GM19463 (cell line): ENCODE results near the gene FZD1.

Source experiments
- ATAC-seq: cut with Tn5 transposase; IDR thresholded peaks from one replicate; pipeline ENCODE4 v1.9.1; 2021; ENCODE audit warnings: mild to moderate bottlenecking, moderate library complexity; ENCODE audit not compliant: unreplicated experiment

The FZD1 gene

GRCh38 chr7:91264924-91265681, 870 bp downstream of the FZD1 start:
- ATAC-seq, result peak; percentile 30

GRCh38 chr7:91265693-91266066, 1.4 kb downstream of the FZD1 start:
- ATAC-seq, result no peak

- no peak for ATAC-seq
Observed at GRCh38 chr7:91266067-91266688, 1.9 kb downstream of the FZD1 start.

- ATAC-seq, result no peak
Observed at GRCh38 chr7:91266689-91267090, 2.5 kb downstream of the FZD1 start.

- no peak for ATAC-seq
Observed at GRCh38 chr7:91267171-91267955, 3.1 kb downstream of the FZD1 start.

- ATAC-seq, result no peak
Observed at GRCh38 chr7:91270372-91270771, 6.1 kb downstream of the FZD1 start.

GRCh38 chr7:91276909-91277308, 12.7 kb downstream of the FZD1 start:
- ATAC-seq, result peak; percentile 72

GRCh38 chr7:91280185-91280584, 16.0 kb downstream of the FZD1 start:
- peak; percentile 81 for ATAC-seq

- ATAC-seq, result no peak
Observed at GRCh38 chr7:91280604-91281003, 16.4 kb downstream of the FZD1 start.

DNA sequence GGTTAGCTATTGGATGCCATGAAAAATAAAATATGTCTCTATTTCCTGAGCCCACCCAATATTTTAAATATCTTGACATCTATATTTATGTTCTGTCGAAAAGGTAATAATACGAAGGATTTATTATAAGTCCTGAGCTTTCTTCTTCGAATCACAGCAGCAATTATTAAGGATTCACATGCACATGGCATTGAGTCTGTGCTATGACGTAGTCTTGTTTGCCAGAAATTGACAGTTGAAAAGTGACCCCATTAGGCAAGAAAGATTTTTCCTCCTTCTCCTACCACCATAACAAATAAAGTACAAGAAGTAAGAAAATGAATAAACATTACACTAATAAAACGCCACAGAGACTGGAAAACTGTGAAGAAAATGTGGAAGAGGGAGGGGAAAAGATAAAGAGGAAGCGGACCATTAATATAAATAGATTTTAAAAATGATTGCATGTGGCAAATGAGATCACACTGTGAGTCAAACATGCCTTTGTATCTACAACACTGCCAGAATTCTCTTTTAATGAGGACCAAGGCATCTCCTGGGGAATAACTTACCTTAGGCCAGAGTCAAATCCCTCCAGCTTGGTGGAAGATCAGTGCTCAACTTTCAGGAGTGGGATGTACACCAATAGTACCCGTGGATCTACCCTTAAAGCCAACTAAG, 21.6 kb downstream of the FZD1 start:
- ATAC-seq, result no peak

DNA sequence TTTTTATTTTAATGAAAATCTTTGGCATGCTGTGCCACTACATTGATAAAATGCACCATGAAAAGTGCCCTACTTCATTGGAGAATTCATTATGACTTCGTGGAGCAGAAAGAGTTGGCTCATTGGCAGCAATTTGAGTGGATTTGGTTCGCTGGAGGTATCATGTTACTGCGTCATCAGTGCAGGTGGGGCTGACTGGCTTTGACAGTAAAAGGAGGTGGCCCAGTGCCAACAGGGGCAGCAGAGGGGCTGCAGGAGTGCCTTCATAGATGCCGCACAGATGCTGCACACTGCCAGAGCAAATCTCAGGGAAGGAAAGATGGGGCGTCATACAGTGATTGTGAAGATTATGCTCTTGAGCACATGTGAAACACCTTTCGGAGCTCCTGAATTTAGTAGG, 22.2 kb downstream of the FZD1 start:
- ATAC-seq, result no peak

DNA sequence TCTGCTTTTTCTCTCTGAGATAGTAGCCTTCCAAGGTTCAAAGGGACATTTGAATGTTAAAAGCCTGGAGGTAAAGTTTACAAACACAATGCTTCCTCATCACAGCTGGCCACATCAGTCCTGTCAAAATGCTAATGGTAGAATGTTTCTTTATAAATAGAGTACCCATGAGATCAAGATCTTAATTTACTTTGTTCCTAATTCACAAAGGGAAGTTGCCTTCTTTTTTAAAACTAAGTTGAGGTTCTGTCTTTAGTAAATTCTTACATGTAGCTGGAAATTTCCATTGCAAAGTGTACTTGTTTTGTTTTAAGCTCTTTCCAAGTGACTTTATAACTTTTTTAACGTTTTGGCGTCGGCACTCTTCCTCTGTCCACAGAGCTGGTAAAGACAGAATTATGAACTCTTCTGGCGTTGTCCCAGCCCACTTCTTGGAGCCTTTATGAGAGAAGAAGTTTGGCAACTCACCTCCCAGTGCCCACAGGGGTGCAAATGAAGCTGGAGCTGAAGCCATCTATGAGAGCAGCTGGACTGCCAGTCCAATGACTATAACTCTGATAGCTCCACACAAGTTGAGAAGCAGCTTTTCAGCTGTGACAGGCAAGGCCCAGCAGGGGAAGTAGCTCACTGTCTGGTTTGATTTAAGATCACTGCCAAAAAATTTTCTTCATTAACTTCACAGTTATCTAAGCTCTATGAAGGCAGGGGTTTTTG, 23.3 kb downstream of the FZD1 start:
- no peak for ATAC-seq

DNA sequence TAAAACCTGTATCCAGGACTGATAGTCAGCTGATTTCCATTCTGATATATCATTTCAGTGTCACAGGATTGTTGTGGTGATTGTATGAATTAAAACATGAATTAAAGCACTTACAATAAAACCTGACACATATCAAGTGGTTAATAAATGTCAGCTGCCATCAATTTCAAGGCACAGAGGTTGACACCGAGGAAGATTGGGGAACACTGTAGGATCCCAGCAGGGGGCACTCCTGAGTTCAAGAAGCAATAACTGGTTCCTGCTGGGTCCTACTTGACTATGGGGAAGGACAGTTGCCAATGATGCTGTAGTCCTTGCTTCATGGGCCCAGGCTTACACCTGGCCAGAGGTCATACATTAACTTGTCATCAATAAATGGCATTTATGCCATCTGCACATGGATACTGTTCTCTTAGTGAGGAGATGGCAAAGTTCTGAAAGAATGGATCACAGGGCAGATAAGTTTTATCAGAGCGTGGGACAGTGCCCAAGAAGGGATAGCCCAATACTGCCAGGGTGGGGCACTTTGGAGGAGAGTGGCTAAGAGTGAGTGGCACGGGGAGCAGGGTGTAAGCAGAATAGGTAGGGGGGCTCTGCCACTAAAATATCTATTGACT, 24.1 kb downstream of the FZD1 start:
- ATAC-seq, result peak; percentile 64

GRCh38 chr7:91289633-91290254, 25.5 kb downstream of the FZD1 start:
- no peak for ATAC-seq

DNA sequence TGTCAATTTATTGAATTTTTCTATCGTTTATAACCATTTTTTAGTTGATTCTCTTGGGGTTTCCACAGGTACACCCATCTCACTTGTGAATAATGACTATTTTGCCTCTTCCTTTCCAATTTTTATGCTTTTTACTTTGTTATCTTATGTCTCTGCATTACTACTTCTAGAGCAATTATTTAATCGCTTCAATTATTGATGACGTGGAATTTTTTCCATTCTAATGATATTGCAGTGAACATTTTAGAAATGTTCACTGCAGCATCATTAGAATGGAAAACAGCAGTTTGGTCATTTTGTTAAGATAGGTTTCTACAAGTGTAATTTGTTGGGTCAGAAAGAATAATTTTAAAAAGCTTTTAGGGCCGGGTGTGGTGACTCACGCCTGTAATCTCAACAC, 27.1 kb downstream of the FZD1 start:
- no peak for ATAC-seq

GRCh38 chr7:91291902-91292301, 27.7 kb downstream of the FZD1 start:
- no peak for ATAC-seq

- ATAC-seq, result no peak
Observed at GRCh38 chr7:91292506-91292905, 28.3 kb downstream of the FZD1 start.

DNA sequence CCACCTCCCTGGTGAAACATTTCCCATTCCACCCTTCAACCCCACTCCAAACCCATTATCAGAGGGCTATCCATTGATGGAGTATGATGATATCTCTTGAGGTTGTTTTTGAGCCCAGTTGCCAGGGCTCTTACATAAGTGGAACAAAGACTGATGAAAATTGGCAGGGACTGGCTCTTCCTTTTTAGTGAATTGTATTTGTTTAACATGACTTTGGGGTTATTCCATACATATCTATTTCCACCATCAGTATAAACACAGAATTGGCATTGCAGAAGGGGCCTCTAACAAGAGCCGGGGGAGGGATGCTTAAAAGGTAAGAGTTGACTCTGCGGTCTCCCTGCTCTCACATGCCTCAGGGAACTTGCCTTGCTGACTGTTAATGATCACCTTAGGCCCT, 28.9 kb downstream of the FZD1 start:
- ATAC-seq, result no peak

DNA sequence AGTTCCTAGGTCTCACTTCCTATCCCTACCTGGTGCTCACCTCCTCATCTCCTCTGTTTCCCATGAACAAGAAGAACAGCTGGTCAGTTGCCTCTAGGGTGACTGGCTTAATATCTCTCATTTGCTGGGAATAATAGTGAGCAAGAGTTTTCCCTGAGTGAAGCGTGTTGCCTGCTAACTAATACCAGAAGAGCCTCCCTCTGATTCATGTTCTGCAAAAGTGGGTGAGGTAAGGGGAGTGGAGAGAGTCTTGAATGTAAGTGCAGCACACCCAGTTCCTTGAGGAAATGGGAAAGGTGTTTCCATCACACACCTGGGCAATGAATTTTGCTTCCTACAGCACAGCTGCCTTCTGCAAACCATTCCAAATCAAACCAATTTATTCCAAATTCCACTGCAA, 29.6 kb downstream of the FZD1 start:
- ATAC-seq, result no peak

DNA sequence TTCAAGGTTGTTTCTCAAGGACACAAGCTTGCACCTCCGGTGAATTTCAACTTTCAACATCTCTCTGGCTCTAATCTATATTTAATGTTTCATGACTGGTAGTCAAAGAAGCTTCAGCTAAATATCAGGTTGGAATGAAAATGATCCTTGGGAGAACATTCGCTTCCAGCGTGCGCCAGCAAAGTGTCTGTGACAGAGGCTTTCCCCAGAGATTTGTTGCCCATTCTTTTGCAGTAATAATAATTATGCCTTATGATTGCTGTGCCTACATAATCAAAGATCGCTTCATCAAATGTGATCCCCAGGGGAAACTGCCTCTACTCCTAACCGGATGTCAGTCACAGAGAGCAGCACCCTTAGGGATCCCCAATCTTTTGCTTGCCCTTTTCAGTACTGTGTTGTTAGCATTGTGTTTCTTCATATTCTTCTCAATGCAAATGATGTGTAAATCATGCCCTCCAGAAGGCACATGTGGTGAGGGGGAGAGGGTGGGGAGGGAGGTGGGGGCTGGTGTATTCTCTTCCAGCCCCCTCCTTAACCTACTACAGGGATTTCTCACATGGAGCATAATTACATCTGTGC, 30.5 kb downstream of the FZD1 start:
- no peak for ATAC-seq
